GM18870 (cell line): ENCODE measurements around the gene BLM.
A peak's percentile ranks its signal among the peaks of the same experiment; 100 is the strongest.
"Not testable (repeated sequence)": the region's sequence is repeated elsewhere in the genome, so short reads cannot be mapped to it uniquely, and the experiment has no call there.

Experiments
- ATAC-seq: cut with Tn5 transposase; IDR thresholded peaks from one replicate; pipeline ENCODE4 v1.9.1; 2021; ENCODE audit warnings: moderate library complexity; ENCODE audit not compliant: unreplicated experiment

BLM gene

DNA sequence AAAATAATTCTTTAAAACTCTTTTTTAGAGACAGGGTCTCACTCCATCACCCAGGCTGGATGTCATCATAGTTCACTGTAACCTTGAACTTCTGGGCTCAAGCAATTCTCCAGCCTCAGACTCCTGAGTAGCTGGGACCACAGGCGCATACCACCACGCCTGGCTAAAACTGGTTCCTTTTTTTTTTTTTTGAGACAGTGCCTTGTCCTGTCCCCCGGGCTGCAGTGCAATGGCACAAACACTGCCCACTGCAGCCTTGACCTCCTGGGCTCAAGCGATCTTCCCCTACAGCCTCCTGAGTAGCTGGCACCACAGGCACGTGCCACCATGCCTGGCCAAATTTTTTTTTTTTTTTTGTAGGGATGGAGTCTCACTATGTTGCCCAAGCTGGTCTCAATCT lies 127.5 kb downstream of the BLM start:
- ATAC-seq, result no peak

DNA sequence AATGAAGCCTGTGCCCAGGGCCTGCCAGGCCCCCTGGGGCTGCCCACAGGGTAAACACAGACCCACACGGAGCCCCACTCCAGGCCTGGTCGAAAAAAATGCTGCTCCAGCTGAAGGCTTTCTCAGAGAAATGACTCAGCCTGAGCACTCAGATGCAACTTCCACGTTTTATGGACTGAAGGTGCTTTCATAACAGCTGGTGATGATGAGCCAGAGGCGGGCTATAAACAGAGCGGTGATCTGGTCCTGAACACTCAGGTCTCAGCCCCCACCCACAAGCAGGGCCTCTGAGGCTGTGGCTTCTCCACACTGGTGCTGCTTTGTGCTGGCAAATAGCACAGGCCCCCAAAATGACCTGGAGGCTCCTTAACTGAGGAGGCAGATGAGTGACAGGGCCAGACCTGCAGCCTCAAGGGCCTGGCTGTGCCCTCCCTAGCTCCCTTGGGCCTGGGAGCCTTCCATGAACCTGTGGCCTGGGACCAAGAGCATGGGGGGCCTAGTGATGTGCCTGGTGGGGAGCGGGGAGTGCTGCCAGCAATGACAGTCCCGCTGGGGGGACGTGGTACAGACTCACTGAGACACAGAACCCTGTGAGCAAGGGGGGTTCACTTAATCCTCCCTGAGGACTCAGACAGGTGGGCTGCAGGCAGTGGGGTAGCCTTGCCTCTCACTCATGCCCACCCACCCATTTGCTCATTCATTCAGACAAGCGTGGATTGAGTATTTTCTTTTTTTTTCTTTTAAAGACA lies 128.2 kb downstream of the BLM start:
- peak; percentile 86 for ATAC-seq

DNA sequence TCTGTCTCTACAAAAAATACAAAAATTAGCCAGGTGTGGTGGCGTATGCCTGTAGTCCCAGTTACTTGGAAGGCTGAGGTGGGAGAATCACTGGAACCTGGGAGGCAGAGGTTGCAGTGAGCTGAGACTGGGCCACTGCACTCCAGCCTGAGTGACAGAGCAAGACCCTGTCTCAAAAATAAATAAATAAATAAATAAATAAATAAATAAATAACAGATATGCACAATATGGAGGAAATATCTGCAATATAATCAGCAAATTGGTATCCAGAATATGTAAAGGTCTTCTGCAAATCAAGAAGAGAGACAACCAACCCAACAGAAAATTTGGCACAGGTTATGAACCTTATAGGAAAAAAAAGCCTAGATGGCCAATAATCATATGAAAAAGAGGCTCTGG lies 132.3 kb downstream of the BLM start:
- ATAC-seq, result not testable (repeated sequence)

DNA sequence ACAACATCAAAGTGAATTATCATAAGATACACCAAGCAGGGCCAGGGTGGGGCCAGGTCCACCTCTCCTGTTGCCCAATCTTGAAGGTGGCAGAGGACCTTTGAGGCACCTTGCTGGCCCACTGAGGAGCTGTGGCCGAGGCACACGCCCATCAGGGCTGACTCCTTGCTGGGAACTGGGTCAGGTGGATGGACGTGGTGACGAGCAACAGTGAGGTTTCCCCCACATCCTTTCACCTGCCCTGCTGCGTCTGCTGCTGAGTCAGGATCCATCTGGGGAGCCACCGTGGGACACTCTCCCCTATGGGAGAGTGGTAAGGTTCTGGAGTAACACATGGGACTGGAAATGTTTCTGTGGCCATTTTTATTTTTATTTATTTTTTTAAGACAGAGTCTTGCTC lies 134.0 kb downstream of the BLM start:
- no peak for ATAC-seq

DNA sequence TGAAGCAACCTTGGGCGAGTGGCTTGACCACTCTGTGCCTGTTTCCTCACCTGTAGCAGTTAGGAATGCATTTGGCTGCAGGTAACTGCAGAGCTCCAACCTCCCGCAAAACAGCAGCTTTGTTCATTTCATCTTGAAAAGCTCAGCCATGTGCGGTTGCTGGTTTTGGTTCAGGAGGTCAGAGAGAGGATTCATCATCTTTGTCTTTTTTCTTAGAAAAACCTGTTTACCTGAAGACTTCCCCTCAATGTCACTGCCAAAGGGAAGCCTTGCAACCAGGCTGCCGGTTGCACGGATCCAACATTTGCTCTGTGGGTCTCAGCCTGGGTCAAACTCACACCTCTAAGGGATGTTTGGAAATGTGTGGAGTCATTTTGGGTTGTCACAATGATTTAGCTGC lies 134.8 kb downstream of the BLM start:
- no peak for ATAC-seq

DNA sequence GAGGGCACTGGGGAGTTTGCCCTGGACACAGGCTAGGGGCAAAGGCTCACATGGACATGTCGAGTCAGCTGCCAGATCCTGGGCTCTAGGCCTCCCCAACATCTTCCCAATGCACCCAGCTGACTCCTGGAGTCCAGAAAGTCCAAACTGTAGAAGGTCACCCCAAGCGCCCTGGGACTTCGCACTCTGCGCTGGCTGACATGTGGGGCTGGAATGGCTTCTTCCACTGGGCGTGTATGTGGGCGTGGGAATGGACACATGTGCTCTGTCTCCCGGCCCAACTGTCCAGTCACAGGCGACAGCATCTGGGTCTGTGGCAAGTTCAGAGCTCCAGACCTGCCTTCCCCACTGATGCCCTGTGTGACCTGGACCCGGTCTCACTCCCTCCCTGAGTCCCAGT lies 138.0 kb downstream of the BLM start:
- ATAC-seq, result no peak

DNA sequence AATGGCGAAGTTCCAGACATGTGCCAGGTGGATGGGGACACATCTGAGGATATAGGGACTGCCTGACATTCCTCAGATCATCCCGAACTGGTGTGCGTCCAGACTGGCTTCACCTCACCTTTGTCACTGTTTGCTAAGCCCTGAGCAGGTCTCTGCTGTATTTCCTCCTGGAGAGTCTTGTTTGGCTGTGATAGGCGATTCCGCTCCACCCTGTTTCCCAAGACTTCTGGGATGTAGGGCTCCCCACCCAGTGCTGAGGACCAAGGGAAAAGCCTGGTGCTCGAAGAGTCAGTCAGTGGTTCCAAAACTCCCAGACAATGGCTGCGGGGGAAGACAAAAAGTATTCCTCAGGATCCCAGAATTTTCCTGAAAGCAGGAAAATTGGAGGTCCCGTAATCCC lies 140.2 kb downstream of the BLM start:
- no peak for ATAC-seq

DNA sequence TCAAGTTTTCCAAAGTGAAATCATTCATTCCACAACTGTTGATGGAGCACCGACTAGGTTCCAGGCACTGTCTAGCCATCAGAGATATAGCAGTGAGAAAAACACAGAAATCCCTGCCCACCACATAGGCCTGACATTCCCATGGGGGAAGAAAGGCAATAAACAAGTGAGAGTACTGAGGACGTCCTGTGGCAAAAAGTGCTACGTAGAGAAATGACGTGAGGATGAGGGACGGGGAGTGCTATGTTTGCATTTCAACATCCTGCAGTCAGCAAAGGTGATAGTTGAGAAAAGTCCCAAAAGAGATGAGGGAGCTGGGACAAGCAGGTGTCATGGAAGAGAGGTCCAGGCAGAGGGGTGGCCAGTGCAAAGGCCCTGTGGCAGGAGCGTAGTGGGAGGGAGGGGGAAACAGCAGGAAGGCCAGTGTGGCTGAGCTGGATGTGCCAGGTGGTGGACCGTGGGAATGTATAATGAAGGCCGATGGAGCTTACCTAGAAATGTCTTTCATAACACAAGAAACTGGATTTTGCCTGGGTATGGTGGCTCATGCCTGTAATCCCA lies 140.8 kb downstream of the BLM start:
- ATAC-seq, result no peak

DNA sequence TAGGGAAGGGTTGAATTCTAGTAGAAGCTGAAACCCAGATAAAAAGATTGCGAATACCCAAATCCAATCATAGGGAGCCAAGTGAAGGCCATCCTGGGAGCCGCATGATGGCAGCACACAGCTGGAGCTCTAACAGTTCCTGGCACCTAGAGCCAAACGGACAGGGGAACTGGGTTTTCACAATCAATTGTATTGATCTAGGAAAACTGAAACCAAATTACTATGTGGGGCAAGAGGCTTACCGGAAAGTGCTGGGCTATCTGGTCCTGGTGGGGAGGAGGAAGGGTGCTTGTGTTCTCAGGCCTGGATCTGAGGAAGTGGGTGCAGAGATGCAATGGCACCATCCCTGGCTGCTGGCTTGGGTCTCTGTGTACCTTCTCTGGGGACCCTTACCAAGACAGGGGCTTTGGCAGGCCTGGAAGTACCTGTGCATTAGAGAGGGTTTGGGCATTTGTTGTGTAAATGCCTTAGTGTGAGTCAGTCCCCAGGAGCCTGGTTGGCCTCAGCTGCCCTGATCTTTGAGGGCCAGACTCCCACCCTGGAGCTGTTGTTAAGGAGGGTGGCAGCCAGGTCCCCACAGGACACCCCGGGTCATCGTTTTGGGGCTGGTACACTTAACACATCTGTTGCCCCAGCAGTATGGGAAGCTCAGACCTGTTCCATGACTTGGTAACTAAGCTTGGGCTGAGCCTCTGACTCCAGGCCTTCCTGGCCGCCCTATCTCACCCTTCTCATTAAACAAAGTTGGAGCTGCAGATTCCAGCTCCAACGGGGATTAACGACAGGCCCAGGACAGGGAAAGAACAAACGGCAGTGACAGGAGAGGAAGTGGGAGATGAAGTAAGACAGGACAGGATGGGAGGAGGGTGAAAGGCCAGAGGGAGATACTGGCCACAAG lies 142.3 kb downstream of the BLM start:
- ATAC-seq, result no peak

DNA sequence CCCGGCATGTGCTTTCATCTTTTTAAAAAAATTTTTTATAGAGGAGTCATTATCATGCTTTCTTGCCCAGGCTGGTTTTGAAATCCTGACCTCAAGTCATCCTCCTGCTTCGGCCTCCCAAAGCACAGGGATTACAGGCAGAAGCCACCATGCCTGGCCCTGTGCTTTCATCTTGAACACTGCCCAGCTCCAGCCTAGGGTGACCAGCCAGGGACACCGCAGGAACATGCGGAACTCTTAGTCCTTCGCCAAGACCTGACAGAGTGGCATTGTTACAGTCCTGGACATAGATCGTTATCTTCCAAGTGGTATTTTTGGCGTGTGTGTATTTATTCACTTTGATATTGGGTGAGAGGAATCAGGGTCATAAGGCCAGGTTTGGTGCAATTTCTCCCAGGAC lies 143.3 kb downstream of the BLM start:
- ATAC-seq, result no peak

DNA sequence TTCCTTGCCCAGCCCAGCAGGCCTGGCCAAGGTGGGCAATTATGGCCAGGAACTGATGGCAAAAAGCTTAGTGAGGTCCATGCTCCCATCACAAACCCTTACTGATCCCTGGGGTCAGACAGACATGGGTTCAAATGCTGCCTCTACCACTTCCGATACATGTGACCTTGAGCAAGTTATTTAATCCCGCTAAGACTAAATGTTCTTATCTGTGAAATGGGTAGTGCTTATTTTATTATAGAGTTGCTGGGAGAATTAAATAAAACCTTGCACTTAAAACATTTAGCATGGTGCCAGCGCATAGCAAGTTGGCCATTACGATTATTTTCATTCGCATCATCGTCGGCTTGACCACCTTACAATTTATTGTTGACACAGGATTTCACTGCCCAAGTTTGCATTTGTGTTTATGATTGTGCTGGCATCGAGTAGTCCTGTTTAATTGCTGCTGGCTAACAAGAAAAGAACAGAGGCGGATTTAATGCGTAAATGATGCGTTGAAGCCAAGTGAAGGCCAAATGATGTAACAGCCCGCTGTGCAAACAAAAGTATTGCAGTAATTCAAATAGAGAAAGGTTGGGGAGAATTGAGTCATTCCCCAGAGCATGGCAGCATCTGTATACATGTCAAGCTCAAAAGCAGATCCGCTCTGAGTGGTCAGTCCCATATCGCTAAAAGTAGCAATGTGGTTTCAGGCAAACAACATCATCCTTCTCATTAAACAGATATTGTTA lies 144.0 kb downstream of the BLM start:
- ATAC-seq, result no peak

DNA sequence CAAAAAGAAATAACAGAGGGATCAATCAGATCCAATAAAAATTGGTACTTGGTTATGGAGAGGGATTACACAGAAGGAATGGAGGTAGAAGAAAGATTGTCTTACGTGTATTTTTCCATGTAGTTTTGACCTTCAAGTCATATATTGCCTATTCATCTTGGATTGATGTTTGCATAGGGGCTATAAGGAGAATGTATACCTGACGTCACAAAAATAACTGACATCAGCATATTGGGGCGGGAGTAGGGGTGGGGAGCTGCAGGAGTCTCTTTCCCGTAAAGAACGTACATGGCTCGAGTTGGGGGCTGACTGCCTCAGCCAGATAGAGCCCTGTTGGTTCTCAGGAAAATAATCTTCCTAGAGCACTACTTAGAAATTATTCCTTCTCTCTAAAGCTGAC lies 145.3 kb downstream of the BLM start:
- ATAC-seq, result no peak

DNA sequence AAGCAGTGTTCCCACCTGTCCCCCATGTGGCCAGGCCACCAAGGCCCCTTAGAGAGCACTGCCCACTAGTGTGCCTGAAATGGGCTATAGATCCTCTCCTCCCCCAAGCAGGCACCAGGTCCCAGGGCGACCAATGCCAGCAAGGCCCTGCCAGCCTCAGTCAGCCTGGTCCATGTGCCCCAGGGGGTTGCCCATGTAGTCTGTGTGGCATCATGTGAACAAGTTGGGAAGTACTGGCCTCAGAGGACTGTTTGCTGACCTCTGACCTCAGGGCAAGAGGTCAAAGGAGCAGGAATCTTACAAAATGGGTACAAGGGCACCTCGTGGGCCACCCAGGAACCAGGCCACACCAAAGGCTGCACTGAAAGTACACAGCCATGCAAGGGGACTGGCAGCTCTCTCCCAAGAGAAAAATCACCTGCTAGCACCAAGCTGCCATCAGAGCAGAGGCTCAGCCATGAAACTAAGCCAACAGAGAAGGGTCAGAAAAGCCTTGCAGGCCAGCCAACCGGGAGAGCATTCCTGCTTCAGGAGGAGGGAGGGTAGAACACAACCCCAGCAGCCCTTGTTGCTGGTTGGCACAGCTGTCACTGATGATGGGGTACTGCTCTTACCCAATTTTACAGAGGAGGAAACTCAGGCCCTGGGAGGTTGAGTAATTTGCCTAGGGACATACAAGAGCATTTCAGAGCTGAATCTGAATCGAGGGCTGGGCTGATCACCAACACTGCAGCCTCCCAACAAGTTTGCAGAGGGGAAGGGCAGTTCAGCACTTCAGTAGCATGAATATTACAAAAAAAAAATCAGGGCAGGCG lies 146.0 kb downstream of the BLM start:
- no peak for ATAC-seq

DNA sequence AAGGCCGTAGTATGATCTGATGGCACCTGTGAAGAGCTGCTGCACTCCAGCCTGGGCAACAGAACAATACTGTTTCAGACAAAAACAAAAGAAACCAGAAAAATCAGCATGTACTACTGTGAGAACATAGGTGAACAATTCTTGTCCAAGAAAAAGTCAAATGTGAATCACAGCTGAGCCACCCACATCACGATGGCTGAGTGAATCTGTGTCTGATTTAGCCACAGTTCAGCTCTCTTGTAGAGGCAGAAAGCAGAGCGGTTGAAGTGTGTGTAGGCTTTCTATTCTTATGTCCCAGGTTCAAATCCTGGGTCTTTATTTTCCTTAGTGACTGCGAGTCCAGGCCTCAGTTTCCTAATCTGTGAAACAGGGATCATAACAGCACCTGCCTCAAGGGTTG lies 146.8 kb downstream of the BLM start:
- no peak for ATAC-seq

DNA sequence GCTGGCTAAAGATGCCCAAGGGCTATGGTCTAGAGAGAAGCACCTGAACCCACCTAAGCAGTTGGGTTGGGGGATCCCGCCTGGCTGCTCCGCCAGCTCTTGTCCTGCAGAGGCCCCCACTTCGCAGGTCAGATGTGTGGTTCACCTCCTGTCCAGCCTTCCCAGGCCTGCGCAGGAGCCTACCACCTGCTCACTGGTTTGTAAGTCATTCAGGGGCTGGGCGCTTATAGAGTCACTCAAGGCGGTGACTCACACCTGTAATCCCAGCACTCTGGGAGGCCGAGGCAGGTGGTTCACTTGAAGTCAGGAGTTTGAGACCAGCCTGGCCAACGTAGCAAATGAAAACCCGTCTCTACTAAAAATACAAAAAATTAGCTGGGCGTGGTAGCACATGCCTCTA lies 147.4 kb downstream of the BLM start:
- ATAC-seq, result no peak

DNA sequence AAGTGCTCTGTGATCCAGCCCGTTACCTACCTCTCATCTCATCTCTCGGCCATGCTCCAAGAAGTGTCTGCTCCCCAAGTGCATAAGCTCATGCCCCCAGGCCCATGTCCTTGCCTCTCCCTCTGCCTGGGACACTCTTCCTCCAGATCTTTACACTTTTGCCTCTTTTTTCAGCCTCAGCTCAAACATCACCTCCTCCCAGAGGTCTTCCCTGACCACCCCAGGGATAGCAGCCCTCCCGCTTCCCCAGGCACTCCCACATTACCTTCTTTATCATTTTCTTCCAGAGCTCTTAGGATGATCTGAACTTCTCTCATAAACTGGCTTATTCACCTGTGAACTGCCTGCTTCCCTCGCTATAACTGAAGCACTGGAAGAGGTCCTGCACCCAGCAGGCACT lies 148.6 kb downstream of the BLM start:
- no peak for ATAC-seq
